Measurements from ENCODE around the gene NBEA.

DNA sequence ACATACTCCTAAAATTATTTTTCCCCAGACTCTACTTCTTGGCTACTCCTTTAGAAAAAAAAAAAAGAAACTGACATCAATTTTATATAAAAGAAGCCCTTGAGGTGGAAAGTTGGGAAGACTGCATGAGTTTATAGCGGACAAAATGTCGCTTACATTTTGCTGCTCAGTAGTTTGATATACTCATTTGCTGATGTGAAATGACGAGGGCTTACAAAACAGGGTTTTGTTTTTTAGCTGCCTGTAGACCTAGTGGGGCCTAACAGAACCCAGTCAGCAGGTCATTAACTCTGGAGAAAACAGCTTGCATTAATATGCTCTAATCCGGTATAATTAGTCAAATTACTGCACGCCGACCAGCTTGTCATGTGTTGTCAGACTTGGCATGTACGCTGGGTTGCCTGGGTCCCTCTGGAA lies 572.0 kb downstream of the NBEA start:
- no peak for TF ChIP-seq POLR2A (IDR thresholded peaks at IDR 0.05)
- TF ChIP-seq, protein P1, sequence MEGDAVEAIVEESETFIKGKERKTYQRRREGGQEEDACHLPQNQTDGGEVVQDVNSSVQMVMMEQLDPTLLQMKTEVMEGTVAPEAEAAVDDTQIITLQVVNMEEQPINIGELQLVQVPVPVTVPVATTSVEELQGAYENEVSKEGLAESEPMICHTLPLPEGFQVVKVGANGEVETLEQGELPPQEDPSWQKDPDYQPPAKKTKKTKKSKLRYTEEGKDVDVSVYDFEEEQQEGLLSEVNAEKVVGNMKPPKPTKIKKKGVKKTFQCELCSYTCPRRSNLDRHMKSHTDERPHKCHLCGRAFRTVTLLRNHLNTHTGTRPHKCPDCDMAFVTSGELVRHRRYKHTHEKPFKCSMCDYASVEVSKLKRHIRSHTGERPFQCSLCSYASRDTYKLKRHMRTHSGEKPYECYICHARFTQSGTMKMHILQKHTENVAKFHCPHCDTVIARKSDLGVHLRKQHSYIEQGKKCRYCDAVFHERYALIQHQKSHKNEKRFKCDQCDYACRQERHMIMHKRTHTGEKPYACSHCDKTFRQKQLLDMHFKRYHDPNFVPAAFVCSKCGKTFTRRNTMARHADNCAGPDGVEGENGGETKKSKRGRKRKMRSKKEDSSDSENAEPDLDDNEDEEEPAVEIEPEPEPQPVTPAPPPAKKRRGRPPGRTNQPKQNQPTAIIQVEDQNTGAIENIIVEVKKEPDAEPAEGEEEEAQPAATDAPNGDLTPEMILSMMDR (IDR thresholded peaks at IDR 0.05): no peak
